Neural progenitor cell (in vitro differentiated cells): ENCODE data around the gene XPR1. TPM values are rescaled to one million over a fixed set of nuclear protein-coding genes. Genes with fewer than 3 reads are reported as not detected.

ENCODE experiments used
- DNase-seq: peaks from one replicate; pipeline ENCODE4 v3.0.0-alpha.2; 2016; ENCODE audit warnings: low spot score
- H2AFZ ChIP-seq: fragments of 200-600 bp; sonication (generic); replicated peaks from 2 replicates; pipeline ENCODE4 v1.6.1; 2016; ENCODE audit warnings: antibody characterized with exemption
- H3F3A ChIP-seq: fragments of 200-600 bp; sonication (generic); 2 replicates; pipeline ENCODE4 v1.6.1; 2016; ENCODE audit warnings: antibody characterized with exemption, low read depth
- H3K27ac ChIP-seq: fragments of 200-600 bp; sonication (generic); 2 replicates; pipeline ENCODE4 v1.5.1; 2016; ENCODE audit warnings: mild to moderate bottlenecking
- H3K27me3 ChIP-seq: fragments of 200-600 bp; sonication (generic); 2 replicates; pipeline ENCODE4 v1.6.1; 2016; ENCODE audit warnings: mild to moderate bottlenecking, moderate library complexity
- H3K36me3 ChIP-seq: fragments of 200-600 bp; sonication (generic); 2 replicates; pipeline ENCODE4 v1.5.1; 2016
- H3K4me1 ChIP-seq: fragments of 200-600 bp; sonication (generic); 2 replicates; pipeline ENCODE4 v1.6.1; 2016; ENCODE audit warnings: mixed run types
- H3K4me2 ChIP-seq: fragments of 200-600 bp; sonication (generic); 2 replicates; pipeline ENCODE4 v1.6.1; 2016
- H3K4me3 ChIP-seq: fragments of 200-600 bp; sonication (generic); 2 replicates; pipeline ENCODE4 v1.5.1; 2016
- H3K79me2 ChIP-seq: fragments of 200-600 bp; sonication (generic); 2 replicates; pipeline ENCODE4 v1.6.1; 2016; ENCODE audit warnings: low read depth
- H3K9ac ChIP-seq: fragments of 200-600 bp; sonication (generic); 2 replicates; pipeline ENCODE4 v1.6.1; 2016
- H3K9me3 ChIP-seq: fragments of 200-600 bp; sonication (generic); 2 replicates; pipeline ENCODE4 v1.5.1; 2016; ENCODE audit warnings: low read depth
- H4K20me1 ChIP-seq: fragments of 200-600 bp; sonication (generic); 2 replicates; pipeline ENCODE4 v1.6.1; 2016; ENCODE audit warnings: low read depth
- H3K27ac Mint-ChIP-seq: 3 replicates; pipeline ENCODE4 v1.8.0; 2021; ENCODE audit warnings: mixed read lengths
- H3K27me3 Mint-ChIP-seq: 2 replicates; pipeline ENCODE4 v1.8.0; 2022; ENCODE audit warnings: low read depth, mild to moderate bottlenecking, inconsistent platforms, moderate library complexity, mixed read lengths; ENCODE audit not compliant: insufficient read depth
- H3K36me3 Mint-ChIP-seq: 3 replicates; pipeline ENCODE4 v1.8.0; 2021; ENCODE audit warnings: mixed read lengths
- H3K4me1 Mint-ChIP-seq: 3 replicates; pipeline ENCODE4 v1.8.0; 2021; ENCODE audit warnings: mixed read lengths
- H3K4me3 Mint-ChIP-seq: 3 replicates; pipeline ENCODE4 v1.8.0; 2021; ENCODE audit warnings: mild to moderate bottlenecking, moderate library complexity, mixed read lengths
- H3K9me3 Mint-ChIP-seq: 3 replicates; pipeline ENCODE4 v1.8.0; 2020; ENCODE audit warnings: mixed read lengths
- EZH2 ChIP-seq: fragments of 200-600 bp; sonication (generic); IDR thresholded peaks from 2 replicates; pipeline ENCODE4 v1.6.1; 2017; ENCODE audit warnings: antibody characterized with exemption, mild to moderate bottlenecking, moderate library complexity
- EZH2phosphoT487 ChIP-seq: fragments of 200-600 bp; sonication (generic); IDR thresholded peaks from 2 replicates; pipeline ENCODE4 v1.6.1; 2017; ENCODE audit warnings: antibody characterized with exemption
- total RNA-seq: library from RNA; depleted of rRNA; stranded (reverse); fragments of >200 nt; gene quantifications from 2 replicates; pipeline ENCODE4 v1.2.3, GENCODE V29; 2015; ENCODE audit warnings: low replicate concordance
- TF ChIP-seq, protein P1 (sequence below): fragments of 200-600 bp; sonication (generic); IDR thresholded peaks from 2 replicates; pipeline ENCODE4 v1.5.1; 2017; ENCODE audit warnings: antibody characterized with exemption, mild to moderate bottlenecking

The XPR1 gene
- total RNA-seq, 1 donor from 2014 or later = 75.0 TPM

- no peaks in the 10 kb centered on the region for H3K9me3 Mint-ChIP-seq
- H3K4me3 ChIP-seq = no peak overlapping the region
- no peak overlapping the region for H3K9ac ChIP-seq
- H3K27ac ChIP-seq = no peak overlapping the region
- H3K36me3 ChIP-seq = no peaks in the 10 kb centered on the region
- peak; percentile 47 for DNase-seq
- no peaks in the 10 kb centered on the region for H3K27me3 ChIP-seq
- H3F3A ChIP-seq = peaks cover 17% of the 10 kb centered on the region
- no peaks in the 10 kb centered on the region for H3K9me3 ChIP-seq
- H3K36me3 Mint-ChIP-seq = no peaks in the 10 kb centered on the region
- H3K27me3 Mint-ChIP-seq = no peaks in the 10 kb centered on the region
- peak overlapping the region; percentile 56 for H3K4me2 ChIP-seq
- H3K27ac Mint-ChIP-seq = no peak overlapping the region
- no peak overlapping the region for H3K4me3 Mint-ChIP-seq
- no peak overlapping the region for H2AFZ ChIP-seq
- TF ChIP-seq EZH2phosphoT487 = no peak
- no peak for TF ChIP-seq EZH2
- TF ChIP-seq, protein P1, sequence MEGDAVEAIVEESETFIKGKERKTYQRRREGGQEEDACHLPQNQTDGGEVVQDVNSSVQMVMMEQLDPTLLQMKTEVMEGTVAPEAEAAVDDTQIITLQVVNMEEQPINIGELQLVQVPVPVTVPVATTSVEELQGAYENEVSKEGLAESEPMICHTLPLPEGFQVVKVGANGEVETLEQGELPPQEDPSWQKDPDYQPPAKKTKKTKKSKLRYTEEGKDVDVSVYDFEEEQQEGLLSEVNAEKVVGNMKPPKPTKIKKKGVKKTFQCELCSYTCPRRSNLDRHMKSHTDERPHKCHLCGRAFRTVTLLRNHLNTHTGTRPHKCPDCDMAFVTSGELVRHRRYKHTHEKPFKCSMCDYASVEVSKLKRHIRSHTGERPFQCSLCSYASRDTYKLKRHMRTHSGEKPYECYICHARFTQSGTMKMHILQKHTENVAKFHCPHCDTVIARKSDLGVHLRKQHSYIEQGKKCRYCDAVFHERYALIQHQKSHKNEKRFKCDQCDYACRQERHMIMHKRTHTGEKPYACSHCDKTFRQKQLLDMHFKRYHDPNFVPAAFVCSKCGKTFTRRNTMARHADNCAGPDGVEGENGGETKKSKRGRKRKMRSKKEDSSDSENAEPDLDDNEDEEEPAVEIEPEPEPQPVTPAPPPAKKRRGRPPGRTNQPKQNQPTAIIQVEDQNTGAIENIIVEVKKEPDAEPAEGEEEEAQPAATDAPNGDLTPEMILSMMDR = no peak
- H3K4me1 ChIP-seq = peaks cover 14% of the 10 kb centered on the region
- no peaks in the 10 kb centered on the region for H4K20me1 ChIP-seq
- no peaks in the 10 kb centered on the region for H3K79me2 ChIP-seq
- H3K4me1 Mint-ChIP-seq = peaks cover 38% of the 10 kb centered on the region
These were observed 33.4 kb upstream of the XPR1 start for GRCh38 chr1:180598333-180598974.

GRCh38 chr1:180600343-180600742, 31.5 kb upstream of the XPR1 start:
- Histone ChIP-seq H3K79me2 (no peaks in the 10 kb centered on the region), H2AFZ (no peak overlapping the region), H3K9ac (no peak overlapping the region), H3K9me3 (no peaks in the 10 kb centered on the region), H3K4me1 (peaks cover 13% of the 10 kb centered on the region), H3K4me2 (no peak overlapping the region), H3K27me3 (no peaks in the 10 kb centered on the region), H3K36me3 (no peaks in the 10 kb centered on the region), H3K27ac (no peak overlapping the region), H3K4me3 (no peak overlapping the region), H3F3A (peaks cover 9% of the 10 kb centered on the region), H4K20me1 (no peaks in the 10 kb centered on the region)
- H3K4me1 Mint-ChIP-seq = peaks cover 23% of the 10 kb centered on the region
- DNase-seq = no peak
- no peaks in the 10 kb centered on the region for H3K36me3 Mint-ChIP-seq
- no peak overlapping the region for H3K27ac Mint-ChIP-seq
- no peak for TF ChIP-seq EZH2phosphoT487
- TF ChIP-seq, protein P1 = no peak
- no peak for TF ChIP-seq EZH2
- H3K9me3 Mint-ChIP-seq = no peaks in the 10 kb centered on the region
- no peak overlapping the region for H3K4me3 Mint-ChIP-seq
- no peaks in the 10 kb centered on the region for H3K27me3 Mint-ChIP-seq

DNA sequence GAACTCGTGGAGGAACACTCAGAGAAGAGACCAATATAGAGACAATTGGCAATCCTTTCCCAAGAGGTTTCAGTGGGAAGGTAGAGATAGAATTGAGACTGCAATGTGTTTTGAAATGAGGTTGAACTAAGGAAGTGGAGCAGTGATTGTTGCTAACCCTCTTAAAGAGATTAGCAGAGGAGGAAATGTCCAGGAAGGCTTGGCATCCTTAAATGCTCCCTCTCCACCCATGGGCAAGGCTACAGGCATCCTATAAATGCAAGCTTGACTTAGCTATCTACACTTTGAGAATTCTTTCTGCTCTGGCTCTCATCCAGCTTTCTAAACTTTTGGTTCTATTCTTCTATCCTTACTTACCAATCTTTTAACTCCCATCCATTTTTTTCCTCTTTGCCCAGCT, 30.3 kb upstream of the XPR1 start:
- no peaks in the 10 kb centered on the region for H3K36me3 Mint-ChIP-seq
- H3F3A ChIP-seq = peaks cover 9% of the 10 kb centered on the region
- H3K4me3 Mint-ChIP-seq = no peak overlapping the region
- H3K27me3 ChIP-seq = no peaks in the 10 kb centered on the region
- H3K79me2 ChIP-seq = no peaks in the 10 kb centered on the region
- H3K4me1 ChIP-seq = peaks cover 23% of the 10 kb centered on the region
- no peaks in the 10 kb centered on the region for H3K36me3 ChIP-seq
- no peak overlapping the region for H3K27ac ChIP-seq
- peaks cover 30% of the 10 kb centered on the region for H3K4me1 Mint-ChIP-seq
- no peaks in the 10 kb centered on the region for H4K20me1 ChIP-seq
- no peaks in the 10 kb centered on the region for H3K9me3 ChIP-seq
- DNase-seq = no peak
- H3K9me3 Mint-ChIP-seq = no peaks in the 10 kb centered on the region
- H3K27me3 Mint-ChIP-seq = no peaks in the 10 kb centered on the region
- TF ChIP-seq, protein P1 = no peak
- TF ChIP-seq EZH2 (no peak), EZH2phosphoT487 (no peak)
- H3K9ac ChIP-seq = no peak overlapping the region
- no peak overlapping the region for H2AFZ ChIP-seq
- H3K27ac Mint-ChIP-seq = no peak overlapping the region
- no peak overlapping the region for H3K4me2 ChIP-seq
- H3K4me3 ChIP-seq = no peak overlapping the region
